ENCODE data around the gene XIAP.
A peak's percentile ranks its signal among the peaks of the same experiment; 100 is the strongest.
"Not testable (repeated sequence)": the region's sequence is repeated elsewhere in the genome, so short reads cannot be mapped to it uniquely, and the experiment has no call there.

The XIAP gene

GRCh38 chrX:123876844-123877243 is 17.0 kb downstream of the XIAP start:
- no peak for DNase-seq

GRCh38 chrX:123878252-123878721 is 18.4 kb downstream of the XIAP start:
- no peak for DNase-seq

GRCh38 chrX:123881330-123881729 is 21.5 kb downstream of the XIAP start:
- DNase-seq, result peak; percentile 48

GRCh38 chrX:123882391-123882790 is 22.5 kb downstream of the XIAP start:
- no peak for DNase-seq

- DNase-seq, result peak; percentile 7
Measured at GRCh38 chrX:123884809-123885408, 25.1 kb downstream of the XIAP start.

GRCh38 chrX:123899701-123900100 is 39.8 kb downstream of the XIAP start:
- DNase-seq, result no peak

GRCh38 chrX:123903261-123903660 is 43.4 kb downstream of the XIAP start:
- DNase-seq, result not testable (repeated sequence)

GRCh38 chrX:123905332-123905731 is 45.5 kb downstream of the XIAP start:
- DNase-seq, result no peak

- DNase-seq, result no peak
Measured at GRCh38 chrX:123906557-123907316, 46.9 kb downstream of the XIAP start.

- DNase-seq, result no peak
Measured at GRCh38 chrX:123909523-123909922, 49.7 kb downstream of the XIAP start.

- DNase-seq, result no peak
Measured at GRCh38 chrX:123917069-123917468, 57.2 kb downstream of the XIAP start.

- no peak for DNase-seq
Measured at GRCh38 chrX:123918106-123918721, 58.4 kb downstream of the XIAP start.

- no peak for DNase-seq
Measured at GRCh38 chrX:123920105-123920785, 60.4 kb downstream of the XIAP start.

- no peak for DNase-seq
Measured at GRCh38 chrX:123923211-123923610, 63.4 kb downstream of the XIAP start.

GRCh38 chrX:123924186-123924585 is 64.3 kb downstream of the XIAP start:
- no peak for DNase-seq

- DNase-seq, result no peak
Measured at GRCh38 chrX:123927845-123928244, 68.0 kb downstream of the XIAP start.

GRCh38 chrX:123932055-123932454 is 72.2 kb downstream of the XIAP start:
- DNase-seq, result not testable (repeated sequence)

- DNase-seq, result no peak
Measured at GRCh38 chrX:123943074-123943473, 83.2 kb downstream of the XIAP start.

- DNase-seq, result no peak
Measured at GRCh38 chrX:123943488-123943887, 83.6 kb downstream of the XIAP start.

GRCh38 chrX:123949846-123950245 is 90.0 kb downstream of the XIAP start:
- DNase-seq, result no peak

- DNase-seq, result no peak
Measured at GRCh38 chrX:123959281-123960063, 99.6 kb downstream of the XIAP start.

- no peak for DNase-seq
Measured at GRCh38 chrX:123960956-123961267, 101.1 kb downstream of the XIAP start.
